Fibroblast of the aortic adventitia (primary cell): ENCODE measurements around the gene PRR29. TPM values are rescaled to one million over a fixed set of nuclear protein-coding genes. Genes with fewer than 3 reads are reported as not detected.
A peak's percentile ranks its signal among the peaks of the same experiment; 100 is the strongest.

Source experiments
- DNase-seq: peaks from one replicate; pipeline ENCODE4 v3.0.0-alpha.2; 2010; ENCODE audit warnings: low read depth
- H3K4me3 ChIP-seq: 2 replicates; pipeline ENCODE4 v1.5.1; 2011; ENCODE audit warnings: low read depth, mild to moderate bottlenecking, control low read depth, low read length, moderate library complexity
- total RNA-seq: library from RNA; depleted of rRNA; stranded (reverse); fragments of >200 nt; gene quantifications from 2 replicates; pipeline ENCODE4 v1.2.3, GENCODE V29; 2012; ENCODE audit warnings: low replicate concordance
- TF ChIP-seq, protein P1 (sequence below): IDR thresholded peaks from 2 replicates; pipeline ENCODE4 v1.5.1; 2011; ENCODE audit warnings: mild to moderate bottlenecking, low read length, control low read depth, inconsistent platforms; ENCODE audit not compliant: insufficient read depth

The PRR29 gene
- total RNA-seq, 1 donor, result 0.99 TPM

DNA sequence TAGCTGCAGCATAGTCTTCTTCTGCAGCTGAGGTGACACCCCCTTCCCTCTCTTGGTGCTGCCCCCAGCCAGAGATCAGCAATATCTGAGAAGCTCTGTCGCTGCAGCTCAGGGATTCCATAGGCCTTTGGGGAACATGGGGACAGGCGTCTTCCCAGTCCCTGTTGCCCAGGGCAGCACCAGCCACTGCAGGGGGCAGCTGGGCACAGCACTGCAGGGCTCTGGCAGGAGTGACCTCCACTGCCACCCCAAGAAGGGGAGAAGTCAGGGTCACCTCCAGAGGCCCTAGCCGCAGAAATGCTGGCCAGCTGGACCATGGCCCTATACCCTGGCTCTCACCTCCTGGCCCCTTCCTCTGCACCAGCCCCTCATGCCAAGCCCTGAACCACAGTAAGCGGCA is 42.4 kb upstream of the PRR29 start:
- DNase-seq, result no peak
- H3K4me3 ChIP-seq, result no peak overlapping the region
- TF ChIP-seq, protein P1, sequence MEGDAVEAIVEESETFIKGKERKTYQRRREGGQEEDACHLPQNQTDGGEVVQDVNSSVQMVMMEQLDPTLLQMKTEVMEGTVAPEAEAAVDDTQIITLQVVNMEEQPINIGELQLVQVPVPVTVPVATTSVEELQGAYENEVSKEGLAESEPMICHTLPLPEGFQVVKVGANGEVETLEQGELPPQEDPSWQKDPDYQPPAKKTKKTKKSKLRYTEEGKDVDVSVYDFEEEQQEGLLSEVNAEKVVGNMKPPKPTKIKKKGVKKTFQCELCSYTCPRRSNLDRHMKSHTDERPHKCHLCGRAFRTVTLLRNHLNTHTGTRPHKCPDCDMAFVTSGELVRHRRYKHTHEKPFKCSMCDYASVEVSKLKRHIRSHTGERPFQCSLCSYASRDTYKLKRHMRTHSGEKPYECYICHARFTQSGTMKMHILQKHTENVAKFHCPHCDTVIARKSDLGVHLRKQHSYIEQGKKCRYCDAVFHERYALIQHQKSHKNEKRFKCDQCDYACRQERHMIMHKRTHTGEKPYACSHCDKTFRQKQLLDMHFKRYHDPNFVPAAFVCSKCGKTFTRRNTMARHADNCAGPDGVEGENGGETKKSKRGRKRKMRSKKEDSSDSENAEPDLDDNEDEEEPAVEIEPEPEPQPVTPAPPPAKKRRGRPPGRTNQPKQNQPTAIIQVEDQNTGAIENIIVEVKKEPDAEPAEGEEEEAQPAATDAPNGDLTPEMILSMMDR, result no peak

DNA sequence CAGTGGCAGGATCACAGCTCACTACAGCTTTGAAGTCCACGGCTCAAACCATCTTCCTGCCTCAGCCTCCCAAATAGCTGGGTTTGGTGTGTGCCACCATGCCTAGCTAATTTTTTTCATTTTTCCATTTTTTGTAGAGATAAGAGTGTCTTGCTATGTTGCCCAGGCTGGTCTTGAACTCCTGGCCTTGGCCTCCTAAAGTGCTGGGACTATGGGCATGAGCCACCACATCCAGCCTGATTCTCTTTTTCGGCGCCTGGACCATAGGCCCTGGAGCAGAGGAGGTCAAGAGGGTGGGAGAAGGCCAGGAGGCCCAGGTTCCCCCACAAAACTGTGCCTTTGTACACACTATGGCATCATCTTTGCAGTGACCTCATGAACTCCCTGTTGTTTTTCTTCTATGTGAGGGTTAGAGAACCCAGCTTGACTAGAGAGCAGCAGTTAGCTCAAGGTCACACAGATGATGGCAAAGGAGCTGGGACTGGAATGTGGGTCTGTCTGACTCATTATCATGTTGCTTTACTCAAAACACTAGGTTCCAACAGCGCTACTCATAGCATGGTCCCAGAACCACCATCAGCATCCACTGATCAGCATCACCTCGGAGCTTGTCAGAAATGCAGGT is 41.7 kb upstream of the PRR29 start:
- no peak overlapping the region for H3K4me3 ChIP-seq
- DNase-seq, result peak; percentile 15
- TF ChIP-seq, protein P1, result no peak

DNA sequence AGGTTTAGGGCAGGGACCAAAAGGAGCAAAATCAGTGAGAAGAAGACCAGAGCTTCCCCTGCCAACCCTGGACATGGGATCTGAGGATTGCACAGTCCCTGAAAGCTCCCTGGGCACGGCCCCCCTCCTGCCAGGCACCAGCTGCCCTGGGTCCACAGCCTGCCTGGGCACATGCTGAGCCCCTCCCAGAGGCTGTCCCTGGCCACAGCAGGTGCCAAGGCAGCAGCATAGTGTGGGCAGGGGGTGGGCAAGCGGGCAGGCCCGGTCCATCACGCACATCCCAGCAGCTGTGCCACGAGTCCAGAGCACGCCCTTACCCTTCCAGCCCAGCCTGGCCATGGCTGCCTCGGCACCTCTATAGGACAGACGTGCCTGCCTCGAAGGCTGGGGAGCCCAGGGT is 38.1 kb upstream of the PRR29 start:
- no peak overlapping the region for H3K4me3 ChIP-seq
- TF ChIP-seq, protein P1, result no peak
- DNase-seq, result no peak

DNA sequence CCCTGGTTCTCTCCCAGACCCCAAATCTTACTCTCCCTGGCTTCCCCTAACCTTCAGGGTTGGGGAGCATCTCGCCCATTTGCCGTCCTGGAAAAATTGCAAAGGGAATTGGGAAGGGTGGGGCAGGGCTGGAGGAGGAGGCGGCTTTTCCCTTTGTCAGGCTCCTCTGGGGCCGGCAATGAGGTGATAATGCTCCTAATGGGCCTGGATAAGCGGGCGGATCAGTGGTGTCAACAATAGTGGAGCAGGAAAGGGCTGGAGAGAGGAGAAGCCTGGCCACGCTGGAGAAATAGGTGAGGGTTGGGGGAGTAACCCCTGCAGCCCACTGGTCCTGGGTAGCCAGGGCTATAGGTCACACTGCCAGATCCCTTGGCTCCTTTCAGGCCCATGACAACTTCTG is 37.7 kb upstream of the PRR29 start:
- no peak for DNase-seq
- no peak overlapping the region for H3K4me3 ChIP-seq
- TF ChIP-seq, protein P1, result no peak

DNA sequence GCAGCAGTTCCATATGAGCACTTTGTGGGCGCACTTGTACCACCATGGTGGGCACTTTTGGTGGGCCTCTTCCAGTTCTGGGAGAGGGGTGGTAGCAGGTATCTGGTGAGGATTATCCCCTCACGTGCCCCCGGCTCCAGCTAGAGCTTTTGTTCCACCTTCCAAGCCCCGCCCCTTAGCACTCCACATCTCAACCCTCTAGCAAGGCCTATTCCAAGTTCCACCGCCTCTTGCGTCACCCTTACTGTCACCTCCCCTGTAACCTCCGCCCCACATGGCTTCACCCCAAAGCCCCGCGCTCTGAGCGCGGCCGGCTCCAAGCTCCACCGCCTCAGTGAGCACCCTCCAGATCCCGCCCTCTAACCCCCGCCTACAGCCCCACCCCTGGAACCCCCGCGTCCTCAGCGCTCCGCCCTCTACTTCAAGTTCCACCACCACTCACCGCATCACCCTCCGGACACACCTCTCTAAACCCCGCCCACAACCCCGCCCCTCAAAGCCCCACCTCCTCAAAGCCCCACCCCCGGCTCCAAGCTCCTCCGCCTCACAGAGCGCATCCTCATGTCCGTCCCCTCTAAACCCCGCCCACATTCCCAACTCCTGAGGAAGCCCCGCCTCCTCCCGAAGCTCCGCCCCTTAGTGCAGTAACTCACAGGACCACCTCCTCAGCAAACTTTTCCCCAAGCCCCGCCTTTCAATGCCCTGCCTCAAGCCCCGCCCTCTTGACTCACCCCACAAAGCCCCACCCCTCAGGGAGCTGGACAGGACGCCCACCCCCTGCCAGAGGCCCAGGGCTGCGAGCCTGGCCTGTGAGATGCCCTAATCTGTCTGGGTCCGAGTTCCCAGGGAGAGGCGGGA is 36.6 kb upstream of the PRR29 start:
- TF ChIP-seq, protein P1, result no peak
- peak; percentile 63 for DNase-seq
- peak overlapping the region; percentile 28 for H3K4me3 ChIP-seq

DNA sequence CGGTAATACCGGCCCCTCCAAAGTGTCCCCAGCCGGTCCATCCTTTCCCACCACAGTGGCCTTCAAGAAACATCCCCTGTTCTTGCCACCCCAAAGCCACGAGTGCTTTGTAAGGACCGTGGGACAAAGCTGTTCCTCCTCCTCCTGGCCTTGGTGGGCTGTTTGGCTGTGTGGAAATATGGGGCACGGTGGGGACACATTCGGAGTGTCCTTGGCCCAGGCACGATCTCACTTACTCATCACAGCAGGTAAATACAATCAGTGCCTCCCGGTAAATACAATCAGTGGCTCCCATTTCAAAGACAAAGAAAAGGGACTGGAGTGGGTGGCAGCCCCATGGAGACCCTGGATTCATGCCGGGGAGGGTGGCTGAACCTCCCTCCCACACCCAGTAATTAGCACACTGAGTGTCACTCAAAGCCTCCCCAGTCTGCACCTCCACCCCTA is 35.8 kb upstream of the PRR29 start:
- no peak for DNase-seq
- no peak overlapping the region for H3K4me3 ChIP-seq
- TF ChIP-seq, protein P1, result no peak
